Measurements from ENCODE around the gene SNAPC5. TPM values are rescaled to one million over a fixed set of nuclear protein-coding genes. Genes with fewer than 3 reads are reported as not detected.

SNAPC5 gene
- total RNA-seq, 1 donor from 2014 or later: 18.5 TPM

GRCh38 chr15:66459818-66460615 lies 37.5 kb downstream of the SNAPC5 start:
- peaks cover 3% of the 10 kb centered on the region for H3K9me3 Mint-ChIP-seq
- no peak overlapping the region for H3K27ac Mint-ChIP-seq
- peaks cover 3% of the 10 kb centered on the region for H3K36me3 Mint-ChIP-seq
- no peak overlapping the region for H3K4me3 Mint-ChIP-seq
- no peaks in the 10 kb centered on the region for H3K27me3 Mint-ChIP-seq (ENCODE audit: low read depth)
- TF ChIP-seq CTCF (IDR thresholded peaks at IDR 0.05; ENCODE audit: unreplicated experiment): no peak
- H3K4me1 Mint-ChIP-seq: no peaks in the 10 kb centered on the region
- no peak for DNase-seq (ENCODE audit: low spot score in 2 of 2, unreplicated experiment in 2 of 2)

- no peaks in the 10 kb centered on the region for H3K27me3 Mint-ChIP-seq (ENCODE audit: low read depth)
- H3K9me3 Mint-ChIP-seq: no peaks in the 10 kb centered on the region
- H3K27ac Mint-ChIP-seq: no peak overlapping the region
- H3K4me3 Mint-ChIP-seq: no peak overlapping the region
- DNase-seq (ENCODE audit: low spot score in 2 of 2, unreplicated experiment in 2 of 2): no peak
- no peak for TF ChIP-seq CTCF (IDR thresholded peaks at IDR 0.05; ENCODE audit: unreplicated experiment)
- H3K4me1 Mint-ChIP-seq: no peaks in the 10 kb centered on the region
- H3K36me3 Mint-ChIP-seq: peaks cover 4% of the 10 kb centered on the region
Measured at GRCh38 chr15:66456211-66456610, 41.4 kb downstream of the SNAPC5 start.

- Mint-ChIP-seq H3K27me3 (ENCODE audit: low read depth) (no peaks in the 10 kb centered on the region), H3K9me3 (no peaks in the 10 kb centered on the region), H3K27ac (no peak overlapping the region), H3K36me3 (peaks cover 7% of the 10 kb centered on the region), H3K4me1 (no peaks in the 10 kb centered on the region), H3K4me3 (no peak overlapping the region)
- no peak for TF ChIP-seq CTCF (IDR thresholded peaks at IDR 0.05; ENCODE audit: unreplicated experiment)
- DNase-seq (ENCODE audit: low spot score in 2 of 2, unreplicated experiment in 2 of 2): no peak
Measured at GRCh38 chr15:66454143-66454542, 43.4 kb downstream of the SNAPC5 start.

GRCh38 chr15:66452971-66453580 lies 44.5 kb downstream of the SNAPC5 start:
- no peak overlapping the region for H3K4me3 Mint-ChIP-seq
- H3K4me1 Mint-ChIP-seq: no peaks in the 10 kb centered on the region
- H3K27ac Mint-ChIP-seq: no peak overlapping the region
- TF ChIP-seq CTCF (IDR thresholded peaks at IDR 0.05; ENCODE audit: unreplicated experiment): no peak
- peaks cover 12% of the 10 kb centered on the region for H3K36me3 Mint-ChIP-seq
- no peaks in the 10 kb centered on the region for H3K27me3 Mint-ChIP-seq (ENCODE audit: low read depth)
- no peaks in the 10 kb centered on the region for H3K9me3 Mint-ChIP-seq
- no peak for DNase-seq (ENCODE audit: low spot score in 2 of 2, unreplicated experiment in 2 of 2)

GRCh38 chr15:66452420-66452819 lies 45.1 kb downstream of the SNAPC5 start:
- TF ChIP-seq CTCF (IDR thresholded peaks at IDR 0.05; ENCODE audit: unreplicated experiment): no peak
- Mint-ChIP-seq H3K9me3 (no peaks in the 10 kb centered on the region), H3K27ac (no peak overlapping the region), H3K27me3 (ENCODE audit: low read depth) (no peaks in the 10 kb centered on the region), H3K4me1 (no peaks in the 10 kb centered on the region), H3K36me3 (peaks cover 13% of the 10 kb centered on the region), H3K4me3 (no peak overlapping the region)
- DNase-seq (ENCODE audit: low spot score in 2 of 2, unreplicated experiment in 2 of 2): no peak

Small RNA genes lying within 50 kb of the gene (microRNA-seq; reads per million reads assigned to microRNA genes)
- gene MIR4512: not detected

Other genes with a start within 250 kb of the SNAPC5 start
- 1.2 to 3.7 TPM (median 1.5 TPM) in 3 replicates for gene MEGF11, start 244.0 kb downstream of the SNAPC5 start, total RNA-seq
- 34.7 to 39.2 TPM (median 36.4 TPM) in 3 replicates for gene DIS3L, start 204.2 kb downstream of the SNAPC5 start, total RNA-seq
- 9.5 to 10.5 TPM (median 10.2 TPM) in 3 replicates for gene TIPIN, start 141.1 kb downstream of the SNAPC5 start, total RNA-seq
- 24.7 to 27.6 TPM (median 26.7 TPM) in 3 replicates for gene MAP2K1, start 110.8 kb downstream of the SNAPC5 start, total RNA-seq
- 2,828 to 2,958 TPM (median 2,943 TPM) in 3 replicates for gene RPL4, start 7.1 kb upstream of the SNAPC5 start, total RNA-seq
- 14.0 to 16.5 TPM (median 14.1 TPM) in 3 replicates for gene ZWILCH, start 7.6 kb upstream of the SNAPC5 start, total RNA-seq
- 0.35 to 0.36 TPM (median 0.36 TPM) in 3 replicates for gene LCTL, start 68.2 kb upstream of the SNAPC5 start, total RNA-seq
- gene SMAD6, start 204.5 kb upstream of the SNAPC5 start, total RNA-seq: 164 to 176 TPM (median 176 TPM) in 3 replicates